A673 (cell line): ENCODE measurements around the gene OLA1. TPM values are rescaled to one million over a fixed set of nuclear protein-coding genes. Genes with fewer than 3 reads are reported as not detected.

Experiments
- BruUV-seq: library from RNA; stranded (reverse); fragments of 400-500 nt; replicated peaks from 2 replicates; lab custom pipeline; 2021; lab: Mats Ljungman, UMichigan
- CTCF ChIA-PET: fragments of 300-600 bp; sonication (Branson Sonifier 250); formaldehyde crosslinking; loops from one replicate; lab custom pipeline; 2022; ENCODE audit warnings: antibody characterized with exemption; lab: Charles Lee
- POLR2A ChIA-PET: fragments of 300-600 bp; sonication (Branson Sonifier 250); formaldehyde crosslinking; loops from one replicate; lab custom pipeline; 2022; ENCODE audit warnings: antibody characterized with exemption; ENCODE audit not compliant: low non-redundant PET; lab: Charles Lee
- DNase-seq: peaks from one replicate; pipeline ENCODE4 v3.0.0-alpha.2; 2015; ENCODE audit warnings: low spot score
- H3K27ac ChIP-seq: fragments of 200-600 bp; sonication (generic); 2 replicates; pipeline ENCODE4 v1.5.1; 2016; ENCODE audit warnings: mixed run types, low read depth, mild to moderate bottlenecking, mixed read lengths, antibody characterized with exemption, low read length; ENCODE audit not compliant: poor library complexity, severe bottlenecking
- H3K27me3 ChIP-seq: fragments of 200-600 bp; sonication (generic); replicated peaks from 2 replicates; pipeline ENCODE4 v1.6.1; 2017; ENCODE audit warnings: mixed run types, low read depth, mild to moderate bottlenecking, mixed read lengths, antibody characterized with exemption, low read length; ENCODE audit not compliant: insufficient read depth, poor library complexity
- H3K36me3 ChIP-seq: fragments of 200-600 bp; sonication (generic); 2 replicates; pipeline ENCODE4 v1.6.1; 2016; ENCODE audit warnings: mixed run types, mild to moderate bottlenecking, mixed read lengths, antibody characterized with exemption, low read length; ENCODE audit not compliant: insufficient read depth, poor library complexity, severe bottlenecking
- H3K4me1 ChIP-seq: fragments of 200-600 bp; sonication (generic); 2 replicates; pipeline ENCODE4 v1.6.1; 2017; ENCODE audit warnings: mixed run types, mild to moderate bottlenecking, mixed read lengths, antibody characterized with exemption, low read length; ENCODE audit not compliant: insufficient read depth, poor library complexity, severe bottlenecking
- H3K4me3 ChIP-seq: fragments of 200-600 bp; sonication (generic); 2 replicates; pipeline ENCODE4 v1.5.1; 2016; ENCODE audit warnings: low read depth, mixed run types, mild to moderate bottlenecking, mixed read lengths, low read length; ENCODE audit not compliant: poor library complexity, severe bottlenecking
- H3K9me3 ChIP-seq: fragments of 200-600 bp; sonication (generic); 2 replicates; pipeline ENCODE4 v1.6.1; 2016; ENCODE audit warnings: mixed run types, low read depth, mild to moderate bottlenecking, mixed read lengths, antibody characterized with exemption, low read length; ENCODE audit not compliant: poor library complexity, severe bottlenecking
- CTCF ChIP-seq: fragments of 300-800, 200-600 bp; sonication (generic); conservative IDR thresholded peaks from 2 replicates; pipeline ENCODE4 v1.5.1; 2017; ENCODE audit warnings: low read depth, mild to moderate bottlenecking, antibody characterized with exemption, low read length, moderate library complexity, mixed read lengths
- EZH2 ChIP-seq: fragments of 200-600 bp; sonication (generic); IDR thresholded peaks from 2 replicates; pipeline ENCODE4 v1.6.1; 2017; ENCODE audit warnings: borderline replicate concordance, low read depth, mild to moderate bottlenecking, mixed read lengths, antibody characterized with exemption, low read length; ENCODE audit not compliant: poor library complexity, severe bottlenecking
- intact Hi-C: fragments of 100-400 bp; cut with micrococcal nuclease; formaldehyde crosslinking; loops from one replicate; pipeline ENCODE4 v1.10.0; 2022; ENCODE audit not compliant: unreplicated experiment
- total RNA-seq: library from RNA; stranded (reverse); gene quantifications from 2 replicates; pipeline ENCODE4 v1.2.3, GENCODE V29; 2021

OLA1 gene
- total RNA-seq, 1 experiment from 2014 or later: 174 TPM

- no peak for DNase-seq
- Histone ChIP-seq H3K27me3 (no peaks in the 10 kb centered on the region), H3K36me3 (peaks cover 26% of the 10 kb centered on the region), H3K9me3 (no peaks in the 10 kb centered on the region), H3K4me3 (no peak overlapping the region), H3K4me1 (peaks cover 3% of the 10 kb centered on the region), H3K27ac (no peak overlapping the region)
- intact Hi-C loops: no loop called here
- BruUV-seq: no TSS peak
- ChIA-PET POLR2A (interaction anchor here (0.6 kb wide), 1 partner anchor 43 kb away, joined by 3 read pairs; no protein-coding TSS in a partner anchor), CTCF (no interaction called here)
- no peak for TF ChIP-seq CTCF
- TF ChIP-seq EZH2: no peak
These were observed 24.2 kb downstream of the OLA1 start for GRCh38 chr2:174224125-174224524.

GRCh38 chr2:174223388-174223787 lies 24.9 kb downstream of the OLA1 start:
- POLR2A ChIA-PET: no interaction called here
- intact Hi-C loops: no loop called here
- CTCF ChIA-PET: no interaction called here
- no peak overlapping the region for H3K4me3 ChIP-seq
- peaks cover 3% of the 10 kb centered on the region for H3K4me1 ChIP-seq
- H3K27ac ChIP-seq: no peak overlapping the region
- no peaks in the 10 kb centered on the region for H3K9me3 ChIP-seq
- no peaks in the 10 kb centered on the region for H3K27me3 ChIP-seq
- BruUV-seq: no TSS peak
- TF ChIP-seq CTCF (no peak), EZH2 (no peak)
- H3K36me3 ChIP-seq: peaks cover 26% of the 10 kb centered on the region
- no peak for DNase-seq

GRCh38 chr2:174222154-174222553 lies 26.2 kb downstream of the OLA1 start:
- ChIA-PET CTCF (no interaction called here), POLR2A (no interaction called here)
- intact Hi-C loops: no loop called here
- H3K27ac ChIP-seq: no peak overlapping the region
- H3K4me1 ChIP-seq: peaks cover 3% of the 10 kb centered on the region
- no peaks in the 10 kb centered on the region for H3K9me3 ChIP-seq
- DNase-seq: no peak
- H3K36me3 ChIP-seq: peaks cover 24% of the 10 kb centered on the region
- H3K4me3 ChIP-seq: no peak overlapping the region
- TF ChIP-seq CTCF: no peak
- no peak for TF ChIP-seq EZH2
- no TSS peak for BruUV-seq
- H3K27me3 ChIP-seq: no peaks in the 10 kb centered on the region
